Measurements from ENCODE around the gene FAM118A. TPM values are rescaled to one million over a fixed set of nuclear protein-coding genes. Genes with fewer than 3 reads are reported as not detected.

FAM118A gene
- total and polyA plus RNA-seq, 9 of the 15 experiments (the other 6 are each of a cell fraction or from before 2014, with no cell fraction given): 17.0 to 223 (median 59.4) TPM

- TF ChIP-seq THRB (CRISPR knock-in tag; conservative IDR thresholded peaks at IDR 0.05) (no peak), EHMT2 (IDR thresholded peaks at IDR 0.05) (peak; percentile 21; the same call in 1 of the 2 replicates), ZNF277 (CRISPR knock-in tag; IDR thresholded peaks at IDR 0.05; ENCODE audit: borderline replicate concordance) (no peak), UBTF (IDR thresholded peaks at IDR 0.05; ENCODE audit: borderline replicate concordance in 1 of 2, low read depth in 2 of 2, low read length in 2 of 2) (0 out of 4 replicates have a peak, but pooled peaks of 1 of the 2 experiments have one; percentile 29), STAT5A (IDR thresholded peaks at IDR 0.05; ENCODE audit: borderline replicate concordance, low read length) (peak; percentile 68), PHB2 (IDR thresholded peaks at IDR 0.05; ENCODE audit: low read depth) (no peak), MLLT1 (IDR thresholded peaks at IDR 0.05) (no peak), ATF3 (IDR thresholded peaks at IDR 0.05) (no peak), ATF3 (CRISPR knock-in tag; conservative IDR thresholded peaks at IDR 0.05) (no peak), JUND (IDR thresholded peaks at IDR 0.05; ENCODE audit: borderline replicate concordance, low read depth, low read length) (peak; percentile 58; the same call in 1 of the 2 replicates), JUND (tag; IDR thresholded peaks at IDR 0.05; ENCODE audit: borderline replicate concordance, low read depth, low read length) (peak; percentile 24; the same call in 1 of the 3 replicates), GTF2F1 (IDR thresholded peaks at IDR 0.05; ENCODE audit: low read depth, low read length) (no peak), CXXC5 (CRISPR knock-in tag; IDR thresholded peaks at IDR 0.05) (peak; percentile 40), RBM14 (IDR thresholded peaks at IDR 0.05; ENCODE audit: borderline replicate concordance, insufficient read depth, low read depth, low read length) (no peak), TSC22D4 (tag; IDR thresholded peaks at IDR 0.05) (no peak)
These were observed 4.5 kb downstream of the FAM118A start (continued) for GRCh38 chr22:45314054-45314721.

Data from K562 (cell line).